ENCODE results near the gene SYNDIG1. TPM values are rescaled to one million over a fixed set of nuclear protein-coding genes. Genes with fewer than 3 reads are reported as not detected.
A peak's percentile ranks its signal among the peaks of the same experiment; 100 is the strongest.

The SYNDIG1 gene
- total RNA-seq, 6 donors from 2014 or later: 0.30 to 0.37 (median 0.34) TPM; not detected in 3

- no peaks in the 10 kb centered on the region for H3K36me3 ChIP-seq
- no peak for ATAC-seq (ENCODE audit: low FRiP score in 2 of 2)
- DNase-seq: no peak
- WGBS, 2 donors: 86 to 89% methylated on average over 15 to 16 of the region's 16 CpGs
- H3K4me3 ChIP-seq: no peak overlapping the region
- H3K4me1 ChIP-seq: no peaks in the 10 kb centered on the region
- no peaks in the 10 kb centered on the region for H3K9me3 ChIP-seq
- no peaks in the 10 kb centered on the region for H3K27me3 ChIP-seq
- H3K27ac ChIP-seq: no peak overlapping the region
- TF ChIP-seq CTCF (IDR thresholded peaks at IDR 0.05): no peak
- TF ChIP-seq EP300 (IDR thresholded peaks at IDR 0.05): no peak
- TF ChIP-seq POLR2AphosphoS5 (IDR thresholded peaks at IDR 0.05): no peak
- TF ChIP-seq POLR2A (IDR thresholded peaks at IDR 0.05): no peak
Observed at GRCh38 chr20:24702501-24703283, 233.3 kb downstream of the SYNDIG1 start.

GRCh38 chr20:24703284-24703610, 233.8 kb downstream of the SYNDIG1 start:
- ATAC-seq (ENCODE audit: low FRiP score in 2 of 2) (no peak), DNase-seq (peak in 1 of 2 donors; percentile 43)
- Histone ChIP-seq H3K27ac (no peak overlapping the region), H3K36me3 (no peaks in the 10 kb centered on the region), H3K4me3 (no peak overlapping the region), H3K4me1 (no peaks in the 10 kb centered on the region), H3K9me3 (no peaks in the 10 kb centered on the region), H3K27me3 (no peaks in the 10 kb centered on the region)
- WGBS, 2 donors: 79 to 89% methylated on average over 5 to 9 of the region's 9 CpGs
- no peak for TF ChIP-seq EP300 (IDR thresholded peaks at IDR 0.05)
- no peak for TF ChIP-seq POLR2AphosphoS5 (IDR thresholded peaks at IDR 0.05)
- no peak for TF ChIP-seq POLR2A (IDR thresholded peaks at IDR 0.05)
- TF ChIP-seq CTCF (IDR thresholded peaks at IDR 0.05): no peak

- ATAC-seq (ENCODE audit: low FRiP score in 2 of 2) (no peak), DNase-seq (no peak)
- Histone ChIP-seq H3K27ac (no peak overlapping the region), H3K27me3 (no peaks in the 10 kb centered on the region), H3K4me1 (no peaks in the 10 kb centered on the region), H3K36me3 (no peaks in the 10 kb centered on the region), H3K9me3 (no peaks in the 10 kb centered on the region), H3K4me3 (no peak overlapping the region)
- TF ChIP-seq EP300 (IDR thresholded peaks at IDR 0.05) (no peak), CTCF (IDR thresholded peaks at IDR 0.05) (no peak), POLR2AphosphoS5 (IDR thresholded peaks at IDR 0.05) (no peak)
- WGBS, 2 donors: 91 to 94% methylated on average over 3 of the region's 3 CpGs
Observed at GRCh38 chr20:24704899-24705298, 235.5 kb downstream of the SYNDIG1 start.

GRCh38 chr20:24705486-24705885, 236.1 kb downstream of the SYNDIG1 start:
- DNase-seq: no peak
- no peaks in the 10 kb centered on the region for H3K27me3 ChIP-seq

More at GRCh38 chr20:24705486-24705885, 236.1 kb downstream of the SYNDIG1 start:
- Histone ChIP-seq H3K27ac (no peak overlapping the region), H3K9me3 (no peaks in the 10 kb centered on the region), H3K36me3 (no peaks in the 10 kb centered on the region), H3K4me3 (no peak overlapping the region), H3K4me1 (no peaks in the 10 kb centered on the region)
- WGBS, 2 donors: 71 to 90% methylated on average over 4 of the region's 4 CpGs
- no peak for TF ChIP-seq EP300 (IDR thresholded peaks at IDR 0.05)
- TF ChIP-seq CTCF (IDR thresholded peaks at IDR 0.05): no peak
- no peak for TF ChIP-seq POLR2A (IDR thresholded peaks at IDR 0.05)
- no peak for TF ChIP-seq POLR2AphosphoS5 (IDR thresholded peaks at IDR 0.05)
- no peak for ATAC-seq (ENCODE audit: low FRiP score in 2 of 2)
